Activated CD4-positive, alpha-beta T cell treated with anti-CD3 and anti-CD28 coated beads, Interleukin-2, Interleukin-4, amounts not matched to agents 100 ng/mL and 50 ng/mL, durations not matched to agents 16 hours and 8 hours (primary cell): ENCODE data around the gene NELFCD.
"Not testable (repeated sequence)": the region's sequence is repeated elsewhere in the genome, so short reads cannot be mapped to it uniquely, and the experiment has no call there.

Experiments
- DNase-seq: peaks from one replicate; pipeline ENCODE4 v3.0.0-alpha.2; 2020; ENCODE audit warnings: low spot score

Gene NELFCD

GRCh38 chr20:59008715-59009336 is 27.8 kb downstream of the NELFCD start:
- no peak for DNase-seq

GRCh38 chr20:59010321-59010994 is 29.4 kb downstream of the NELFCD start:
- no peak for DNase-seq

GRCh38 chr20:59010995-59011873 is 30.2 kb downstream of the NELFCD start:
- no peak for DNase-seq

- DNase-seq: not testable (repeated sequence)
These were observed 30.8 kb downstream of the NELFCD start for GRCh38 chr20:59011874-59012157.

GRCh38 chr20:59013031-59013951 is 32.2 kb downstream of the NELFCD start:
- DNase-seq: no peak

- DNase-seq: no peak
These were observed 33.0 kb downstream of the NELFCD start for GRCh38 chr20:59013959-59014608.

GRCh38 chr20:59014680-59015389 is 33.8 kb downstream of the NELFCD start:
- DNase-seq: no peak

- no peak for DNase-seq
These were observed 34.4 kb downstream of the NELFCD start for GRCh38 chr20:59015411-59015810.

- DNase-seq: no peak
These were observed 35.0 kb downstream of the NELFCD start for GRCh38 chr20:59015812-59016711.

GRCh38 chr20:59016795-59017492 is 35.9 kb downstream of the NELFCD start:
- DNase-seq: no peak

GRCh38 chr20:59017493-59018231 is 36.6 kb downstream of the NELFCD start:
- no peak for DNase-seq

- DNase-seq: no peak
These were observed 37.8 kb downstream of the NELFCD start for GRCh38 chr20:59018817-59019216.

- no peak for DNase-seq
These were observed 38.2 kb downstream of the NELFCD start, which contains the start of gene TUBB1 for GRCh38 chr20:59019217-59019616. TSS of gene TUBB1 (plus strand) at chr20:59019429. CDS start at chr20:59019523, 94 bp downstream.

GRCh38 chr20:59020938-59021551 is 40.0 kb downstream of the NELFCD start:
- no peak for DNase-seq

GRCh38 chr20:59022754-59023153 is 41.7 kb downstream of the NELFCD start:
- DNase-seq: no peak

GRCh38 chr20:59023616-59024015 is 42.6 kb downstream of the NELFCD start:
- no peak for DNase-seq

- DNase-seq: no peak
These were observed 43.1 kb downstream of the NELFCD start for GRCh38 chr20:59024111-59024530.

GRCh38 chr20:59025086-59025485 is 44.0 kb downstream of the NELFCD start:
- DNase-seq: no peak
